HG03095 (cell line): ENCODE data around the gene GRIK4.

Source experiments
- ATAC-seq: cut with Tn5 transposase; IDR thresholded peaks from one replicate; pipeline ENCODE4 v1.9.1; 2021; ENCODE audit warnings: moderate library complexity; ENCODE audit not compliant: unreplicated experiment

Gene GRIK4

GRCh38 chr11:120546312-120547205, 35.0 kb downstream of the GRIK4 start:
- ATAC-seq: no peak

DNA sequence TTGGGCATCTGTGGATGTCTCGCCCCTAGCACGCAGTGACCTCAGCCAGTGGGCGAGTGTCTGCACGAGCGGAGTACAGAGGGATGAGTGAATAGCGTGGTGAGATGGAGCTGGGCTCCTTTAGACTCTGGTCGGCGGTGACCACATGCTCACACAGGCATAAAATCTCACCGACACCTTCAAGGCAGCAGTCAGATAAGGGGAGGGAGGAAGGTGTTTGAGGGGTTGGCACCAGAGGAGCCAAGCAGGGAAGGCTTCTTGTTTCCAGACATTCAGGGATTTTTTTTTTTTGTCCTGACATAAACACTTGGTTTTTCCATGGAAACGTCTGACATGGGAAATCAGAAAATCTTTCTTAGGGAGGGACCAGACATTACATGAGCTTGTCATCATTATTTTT, 35.8 kb downstream of the GRIK4 start:
- ATAC-seq: no peak

- no peak for ATAC-seq
Measured at GRCh38 chr11:120547811-120548681, 36.5 kb downstream of the GRIK4 start.

- ATAC-seq: no peak
Measured at GRCh38 chr11:120548682-120549209, 37.2 kb downstream of the GRIK4 start.

- ATAC-seq: no peak
Measured at GRCh38 chr11:120549346-120549745, 37.8 kb downstream of the GRIK4 start.

- ATAC-seq: no peak
Measured at GRCh38 chr11:120550007-120550406, 38.5 kb downstream of the GRIK4 start.

- no peak for ATAC-seq
Measured at GRCh38 chr11:120551191-120551590, 39.6 kb downstream of the GRIK4 start.

DNA sequence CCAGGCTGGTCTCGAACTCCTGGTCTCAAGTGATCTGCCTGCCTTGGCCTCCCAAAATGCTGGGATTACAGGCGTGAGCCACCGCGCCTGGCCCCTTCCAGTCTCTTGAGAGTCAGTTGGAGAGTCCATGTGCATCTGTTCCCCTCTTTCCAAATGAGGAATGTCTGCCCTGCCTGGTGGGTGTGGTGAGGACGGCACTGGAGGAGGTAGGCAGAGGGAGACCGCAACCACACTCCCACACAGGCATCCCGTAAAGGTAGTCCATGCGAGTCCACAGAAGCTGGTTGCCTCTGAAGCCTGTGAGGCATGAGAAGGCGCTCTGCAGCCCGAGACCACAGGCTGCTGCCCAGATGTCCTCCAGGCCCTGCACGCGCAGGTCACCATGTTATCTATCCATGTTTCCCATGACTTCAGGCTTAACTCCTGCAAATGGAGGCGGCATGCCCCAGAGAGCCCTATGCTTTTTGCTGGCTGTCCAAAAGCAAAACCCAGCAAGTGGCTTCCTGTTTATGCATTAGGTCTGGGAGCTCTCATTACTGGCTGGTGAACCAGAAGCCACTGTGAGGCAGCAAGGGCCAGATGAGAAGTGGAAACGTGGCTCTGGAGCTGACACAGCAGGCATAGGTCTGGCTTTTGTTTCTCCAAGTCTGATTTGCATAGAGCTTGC, 43.4 kb downstream of the GRIK4 start:
- no peak for ATAC-seq

GRCh38 chr11:120555433-120555773, 43.9 kb downstream of the GRIK4 start:
- no peak for ATAC-seq

DNA sequence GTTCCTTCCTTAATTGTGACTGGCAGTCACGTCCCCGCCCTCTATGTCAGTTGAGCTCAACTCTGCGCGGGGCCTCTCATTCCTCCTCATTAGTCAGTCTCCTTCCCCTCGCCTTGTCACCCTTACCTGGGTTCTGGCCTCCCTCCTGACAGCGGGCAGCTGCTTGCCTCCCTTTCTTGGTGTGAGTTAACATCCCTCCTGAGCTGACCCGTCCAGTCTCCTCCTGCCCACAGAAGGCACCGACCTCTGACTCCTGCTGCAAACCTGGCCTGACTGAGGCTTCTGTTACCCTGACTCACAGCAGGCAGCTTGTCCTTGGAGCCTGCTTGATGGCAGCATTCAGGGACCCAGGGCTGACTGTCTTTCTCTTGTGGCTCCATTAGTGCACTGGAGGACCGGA, 45.2 kb downstream of the GRIK4 start:
- ATAC-seq: no peak

- no peak for ATAC-seq
Measured at GRCh38 chr11:120558744-120559431, 47.3 kb downstream of the GRIK4 start.

DNA sequence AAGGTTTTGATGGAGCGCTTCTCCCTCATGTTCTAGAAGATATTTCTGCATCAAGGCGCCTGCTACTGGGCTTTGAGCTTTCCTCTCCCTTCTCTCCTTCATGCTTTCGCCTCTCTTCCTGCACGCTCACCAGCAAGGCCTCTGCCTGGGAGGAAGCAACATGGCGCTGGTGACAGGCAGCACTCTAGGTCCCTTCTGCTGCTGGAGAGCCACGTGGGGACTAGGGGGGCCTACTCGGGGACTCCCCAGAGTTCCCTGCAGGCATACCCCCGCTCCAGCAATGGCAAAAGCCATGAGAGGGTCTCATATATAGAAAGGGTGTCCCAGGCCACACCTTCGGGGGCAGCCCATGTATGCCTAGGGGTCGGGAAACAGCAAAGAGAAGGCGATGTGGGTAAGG, 49.7 kb downstream of the GRIK4 start:
- ATAC-seq: no peak

DNA sequence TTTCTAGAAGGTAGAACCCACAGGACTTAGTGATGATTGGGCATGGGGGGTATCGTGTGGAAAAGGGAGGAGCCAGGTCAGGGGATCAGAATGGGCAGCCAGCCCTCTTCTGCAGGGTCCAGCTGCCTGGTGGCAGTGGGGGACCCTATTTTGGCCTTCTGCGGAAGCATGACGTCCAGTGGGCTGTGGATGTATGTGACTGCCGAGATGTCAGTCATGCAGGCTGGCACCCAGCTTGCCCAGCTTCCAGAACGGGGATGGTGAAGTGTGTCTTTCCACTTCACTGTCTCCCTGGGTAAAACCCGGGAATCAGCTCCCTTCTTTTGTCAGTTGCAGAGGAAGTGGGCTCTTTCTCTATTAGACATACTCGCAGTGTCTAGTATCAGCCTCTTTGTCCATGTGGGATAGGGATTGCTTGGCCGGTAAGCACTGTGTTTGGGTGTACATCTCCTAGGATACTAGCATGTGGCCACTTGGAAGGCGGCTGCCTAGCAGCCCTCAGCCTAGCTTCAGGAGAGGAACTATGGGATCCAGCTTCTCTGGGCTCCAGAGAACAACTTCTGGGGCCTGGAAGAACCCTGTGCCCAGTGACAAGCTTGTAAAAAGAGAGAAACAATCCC, 51.4 kb downstream of the GRIK4 start:
- no peak for ATAC-seq

- ATAC-seq: no peak
Measured at GRCh38 chr11:120563703-120564572, 52.4 kb downstream of the GRIK4 start.

- ATAC-seq: peak; percentile 66
Measured at GRCh38 chr11:120564573-120565311, 53.2 kb downstream of the GRIK4 start.

DNA sequence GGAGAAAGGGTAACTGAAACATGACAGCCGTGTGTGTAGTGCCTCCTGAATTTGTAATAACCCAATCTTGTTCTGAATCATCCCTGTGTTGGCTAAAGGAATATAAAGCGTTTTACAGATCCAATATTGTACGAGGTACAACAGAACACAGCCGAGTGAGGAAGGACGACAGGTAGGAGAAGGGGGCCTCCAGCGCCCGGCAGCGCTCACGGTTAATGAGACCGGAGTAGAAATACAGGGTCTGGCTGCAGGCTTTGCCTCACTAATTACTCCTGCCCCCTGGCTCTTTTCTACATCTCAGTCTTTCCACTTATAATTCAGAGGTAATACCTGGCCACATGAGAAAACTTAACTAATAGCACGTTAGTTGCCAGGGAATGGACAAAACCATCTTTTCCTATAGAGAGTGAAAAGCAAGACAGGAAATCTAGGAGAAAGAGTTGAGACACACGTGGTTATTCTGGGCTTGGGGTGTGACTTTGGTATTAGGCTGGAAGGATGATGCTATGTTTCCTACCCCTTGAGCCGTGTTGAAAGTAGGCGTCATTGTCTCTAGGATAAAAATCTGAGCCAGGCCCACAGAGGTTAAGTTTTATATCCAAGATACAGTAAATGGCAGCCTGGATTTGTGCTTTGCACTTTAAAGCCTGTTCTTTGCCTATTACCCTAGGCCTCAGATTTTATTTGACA, 54.1 kb downstream of the GRIK4 start:
- no peak for ATAC-seq

DNA sequence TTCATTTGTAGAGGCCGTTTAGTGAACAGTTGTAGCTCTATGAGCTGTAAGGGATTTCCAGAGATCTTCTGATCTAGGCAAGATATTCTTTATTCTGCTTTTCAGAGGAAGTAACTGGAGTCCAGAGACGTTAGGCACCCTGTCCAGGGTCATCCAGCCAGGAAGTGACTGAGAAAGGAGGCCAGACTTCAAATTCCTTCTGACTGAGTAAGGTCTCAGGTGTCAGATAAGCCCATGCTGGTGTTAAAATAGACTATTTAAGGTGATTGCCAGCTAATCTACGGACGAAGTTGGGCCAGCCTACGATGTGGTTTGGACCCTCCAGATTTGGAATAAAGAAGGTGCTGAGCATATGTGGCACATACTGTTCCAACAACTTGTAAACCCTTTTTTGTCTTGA, 54.6 kb downstream of the GRIK4 start:
- ATAC-seq: no peak
